Measurements from ENCODE around the gene OR6C2.
"Not testable (repeated sequence)": the region's sequence is repeated elsewhere in the genome, so short reads cannot be mapped to it uniquely, and the experiment has no call there.

The OR6C2 gene

DNA sequence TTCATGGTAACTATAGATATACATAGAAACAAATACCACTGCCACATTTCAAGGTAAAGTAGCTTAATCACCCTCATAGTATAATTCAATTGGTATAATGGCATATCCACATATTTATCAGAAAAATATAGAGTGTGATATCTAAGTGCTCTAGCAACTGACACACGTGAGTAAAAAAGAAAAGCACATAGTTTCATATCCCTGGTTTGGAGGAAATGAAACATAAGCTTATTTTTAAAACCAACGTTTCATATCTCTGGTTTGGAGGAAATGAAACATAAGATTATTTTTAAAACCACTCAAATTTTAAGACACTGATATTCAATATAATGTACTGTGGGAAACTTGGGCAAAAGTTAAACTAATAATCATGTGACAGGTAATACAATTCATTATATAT is 24.0 kb downstream of the OR6C2 start:
- no peak for TF ChIP-seq CTCF (IDR thresholded peaks at IDR 0.05; ENCODE audit: low read depth, low read length)
- no peak overlapping the region for H3K4me3 ChIP-seq (ENCODE audit: low read depth, low read length)

- H3K4me3 ChIP-seq (ENCODE audit: low read depth, low read length), result no peak overlapping the region
- TF ChIP-seq CTCF (IDR thresholded peaks at IDR 0.05; ENCODE audit: low read depth, low read length), result no peak
Observed at GRCh38 chr12:55469291-55469690, 25.4 kb downstream of the OR6C2 start.

- no peak for TF ChIP-seq CTCF (IDR thresholded peaks at IDR 0.05; ENCODE audit: low read depth, low read length)
- no peak within 1 kb of the TSS for H3K4me3 ChIP-seq (ENCODE audit: low read depth, low read length)
Observed at GRCh38 chr12:55470088-55470829, 26.4 kb downstream of the OR6C2 start, which contains the start of gene OR6C70. OR6C70 (minus strand) TSS chr12:55470138; CDS start chr12:55470138, 0 bp downstream.

DNA sequence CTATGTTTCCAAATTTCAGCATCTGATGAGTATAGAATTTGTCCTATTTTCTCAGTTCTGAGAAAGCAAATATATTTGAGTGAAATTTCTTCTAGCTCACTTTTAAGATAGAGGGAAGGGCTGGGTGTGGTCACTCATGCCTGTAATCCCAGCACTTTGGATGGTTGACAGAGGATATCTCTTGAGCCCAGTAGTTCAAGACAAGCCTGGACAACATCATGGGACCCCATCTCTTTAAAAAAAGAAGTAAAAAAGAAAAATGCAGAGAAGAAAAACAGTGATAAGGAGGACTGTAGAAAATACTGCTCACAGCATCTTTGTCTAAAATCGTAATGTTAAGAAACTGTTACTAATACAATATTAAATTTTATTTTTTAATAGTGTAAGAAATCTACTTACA is 28.4 kb downstream of the OR6C2 start:
- no peak for TF ChIP-seq CTCF (IDR thresholded peaks at IDR 0.05; ENCODE audit: low read depth, low read length)
- H3K4me3 ChIP-seq (ENCODE audit: low read depth, low read length), result no peak overlapping the region

GRCh38 chr12:55479136-55479535 is 35.3 kb downstream of the OR6C2 start:
- H3K4me3 ChIP-seq (ENCODE audit: low read depth, low read length), result not testable (repeated sequence)

- H3K4me3 ChIP-seq (ENCODE audit: low read depth, low read length), result not testable (repeated sequence)
Observed at GRCh38 chr12:55484284-55484683, 40.4 kb downstream of the OR6C2 start.

- no peak within 1 kb of the TSS for H3K4me3 ChIP-seq (ENCODE audit: low read depth, low read length)
- TF ChIP-seq CTCF (IDR thresholded peaks at IDR 0.05; ENCODE audit: low read depth, low read length), result no peak
Observed at GRCh38 chr12:55492078-55492477, 48.2 kb downstream of the OR6C2 start, which contains the start of gene OR6C68. OR6C68 (plus strand) TSS chr12:55492378; CDS start chr12:55492378, 0 bp downstream.

GRCh38 chr12:55495490-55495889 is 51.6 kb downstream of the OR6C2 start:
- TF ChIP-seq CTCF (IDR thresholded peaks at IDR 0.05; ENCODE audit: low read depth, low read length), result no peak
- H3K4me3 ChIP-seq (ENCODE audit: low read depth, low read length), result no peak overlapping the region
